GM10248 (cell line): ENCODE measurements around the gene CEP104.
A peak's percentile ranks its signal among the peaks of the same experiment; 100 is the strongest.

Source experiments
- CTCF ChIA-PET: fragments of 300-600 bp; sonication (Branson Sonifier 250); formaldehyde crosslinking; extraction: SDS; loops from one replicate; lab custom pipeline; 2021; ENCODE audit warnings: antibody characterized with exemption; lab: Yijun Ruan, JAX
- POLR2A ChIA-PET: fragments of 350-650 bp; sonication (Branson Sonifier 250); formaldehyde crosslinking; extraction: SDS; loops from one replicate; lab custom pipeline; 2020; ENCODE audit warnings: antibody characterized with exemption; lab: Yijun Ruan, JAX
- DNase-seq: peaks from one replicate; pipeline ENCODE4 v3.0.0; 2012; ENCODE audit errors: extremely low spot score
- TF ChIP-seq, protein P1 (sequence below): IDR thresholded peaks from 2 replicates; pipeline ENCODE4 v1.5.1; 2012; ENCODE audit warnings: mild to moderate bottlenecking, low read depth; ENCODE audit errors: extremely low read depth, missing control alignments, control extremely low read depth

CEP104 gene

DNA sequence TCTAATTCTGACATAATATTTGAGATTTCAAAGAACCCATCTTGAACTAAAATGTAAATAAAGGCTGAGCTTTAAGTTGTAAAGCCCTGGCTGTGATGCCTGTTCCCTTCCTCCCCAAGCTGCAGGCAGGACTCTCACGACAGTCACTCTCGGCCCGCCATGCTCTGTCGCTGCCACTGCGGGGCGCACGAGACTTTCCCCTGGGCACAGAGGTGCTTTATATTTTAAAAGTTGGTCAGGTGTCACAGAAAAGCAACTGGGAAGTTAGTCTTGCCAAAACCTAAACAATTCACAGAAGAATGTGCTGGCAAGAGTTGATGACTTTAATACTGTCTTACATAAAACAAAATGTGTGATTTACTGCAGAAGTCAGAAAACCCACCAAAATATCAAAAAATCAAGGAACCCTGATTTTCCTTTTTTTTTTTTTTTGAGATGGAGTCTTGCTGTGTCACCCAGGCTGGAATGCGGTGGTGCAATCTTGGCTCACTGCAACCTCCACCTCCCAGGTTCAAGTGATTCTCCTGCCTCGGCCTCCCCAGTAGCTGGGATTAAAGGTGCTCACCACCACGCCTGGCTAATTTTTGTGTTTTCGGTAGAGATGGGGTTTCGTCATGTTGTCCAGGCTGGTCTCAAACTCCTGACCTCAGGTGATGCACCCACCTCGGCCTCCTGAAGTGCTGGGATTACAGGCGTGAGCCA is 71.4 kb downstream of the CEP104 start:
- no peak for DNase-seq
- CTCF ChIA-PET = interaction anchor here (0.9 to 2.3 kb wide), 6 partner anchors 8 to 25 kb away, joined by 3 to 13 read pairs (median 4); partner anchors contain the start of gene LRRC47
- TF ChIP-seq, protein P1, sequence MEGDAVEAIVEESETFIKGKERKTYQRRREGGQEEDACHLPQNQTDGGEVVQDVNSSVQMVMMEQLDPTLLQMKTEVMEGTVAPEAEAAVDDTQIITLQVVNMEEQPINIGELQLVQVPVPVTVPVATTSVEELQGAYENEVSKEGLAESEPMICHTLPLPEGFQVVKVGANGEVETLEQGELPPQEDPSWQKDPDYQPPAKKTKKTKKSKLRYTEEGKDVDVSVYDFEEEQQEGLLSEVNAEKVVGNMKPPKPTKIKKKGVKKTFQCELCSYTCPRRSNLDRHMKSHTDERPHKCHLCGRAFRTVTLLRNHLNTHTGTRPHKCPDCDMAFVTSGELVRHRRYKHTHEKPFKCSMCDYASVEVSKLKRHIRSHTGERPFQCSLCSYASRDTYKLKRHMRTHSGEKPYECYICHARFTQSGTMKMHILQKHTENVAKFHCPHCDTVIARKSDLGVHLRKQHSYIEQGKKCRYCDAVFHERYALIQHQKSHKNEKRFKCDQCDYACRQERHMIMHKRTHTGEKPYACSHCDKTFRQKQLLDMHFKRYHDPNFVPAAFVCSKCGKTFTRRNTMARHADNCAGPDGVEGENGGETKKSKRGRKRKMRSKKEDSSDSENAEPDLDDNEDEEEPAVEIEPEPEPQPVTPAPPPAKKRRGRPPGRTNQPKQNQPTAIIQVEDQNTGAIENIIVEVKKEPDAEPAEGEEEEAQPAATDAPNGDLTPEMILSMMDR = peak; percentile 32
- POLR2A ChIA-PET = no interaction called here

DNA sequence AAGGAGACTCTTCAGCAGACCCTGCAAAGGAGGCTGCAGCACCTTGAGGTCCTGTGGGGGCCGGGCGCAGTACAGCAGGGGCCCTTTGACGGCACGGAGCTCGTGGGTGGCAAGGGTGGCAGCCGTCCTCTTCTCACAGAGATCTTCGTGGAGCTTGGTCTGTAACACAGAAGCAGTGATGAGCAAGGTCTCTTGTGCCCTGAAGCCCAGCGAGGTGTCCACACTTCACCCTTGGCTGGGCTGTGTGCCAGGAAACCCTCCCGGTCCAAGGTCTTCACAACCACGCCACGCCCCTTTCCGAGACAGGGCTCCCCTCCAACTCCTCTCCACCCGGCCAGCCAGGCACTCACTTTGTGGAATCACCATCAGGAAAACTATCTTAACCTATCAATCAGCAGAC is 72.0 kb downstream of the CEP104 start:
- TF ChIP-seq, protein P1 = no peak
- ChIA-PET CTCF (interaction anchor here (0.9 to 2.3 kb wide), 6 partner anchors 9 to 25 kb away, joined by 3 to 13 read pairs (median 4); partner anchors contain the start of gene LRRC47), POLR2A (no interaction called here)

DNA sequence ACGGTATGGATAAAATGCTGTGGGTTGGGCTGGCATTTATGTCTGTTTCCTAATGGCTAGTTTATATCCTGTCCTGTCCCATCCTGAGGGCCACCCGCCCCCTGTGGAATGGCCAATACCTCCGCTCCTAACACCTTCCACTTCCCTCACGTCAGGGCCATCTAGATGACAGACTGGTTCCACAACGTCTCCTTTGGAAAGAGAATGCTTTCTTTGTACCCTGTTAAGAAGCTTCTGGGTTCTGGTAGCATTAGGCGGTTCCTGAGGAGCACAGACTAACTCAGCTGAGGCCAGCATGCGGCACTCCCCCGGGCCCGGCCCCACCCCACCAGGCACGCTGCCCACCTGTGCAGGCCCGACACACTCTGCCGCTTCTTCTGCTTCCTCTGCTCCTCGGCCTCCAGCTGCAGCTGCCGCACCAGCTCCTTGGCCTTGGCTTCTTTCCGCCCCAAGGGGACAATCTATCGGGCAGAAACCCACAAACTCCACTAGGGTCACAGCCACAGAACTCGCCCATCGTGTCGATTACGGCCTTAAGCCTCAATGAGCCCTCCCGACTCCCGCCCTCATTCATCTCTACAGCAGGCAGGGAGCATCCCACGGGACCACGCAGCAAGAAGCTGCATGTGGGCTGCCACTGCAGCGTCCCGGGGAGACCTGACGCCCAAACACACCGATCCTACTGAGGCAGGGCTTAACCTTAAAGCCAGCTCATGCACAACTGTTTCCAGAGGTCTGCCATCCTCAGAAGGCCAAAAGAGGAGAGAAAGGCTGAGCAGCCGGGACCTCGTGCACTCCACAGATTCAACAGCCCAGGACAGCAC is 73.1 kb downstream of the CEP104 start:
- TF ChIP-seq, protein P1 = no peak
- ChIA-PET POLR2A (no interaction called here), CTCF (interaction anchor here (1.3 to 2.3 kb wide), 4 partner anchors 8 to 23 kb away, joined by 3 to 13 read pairs (median 6); no protein-coding TSS in a partner anchor)
- no peak for DNase-seq

More for the DNA sequence above, 72.0 kb downstream of the CEP104 start:
- no peak for DNase-seq

DNA sequence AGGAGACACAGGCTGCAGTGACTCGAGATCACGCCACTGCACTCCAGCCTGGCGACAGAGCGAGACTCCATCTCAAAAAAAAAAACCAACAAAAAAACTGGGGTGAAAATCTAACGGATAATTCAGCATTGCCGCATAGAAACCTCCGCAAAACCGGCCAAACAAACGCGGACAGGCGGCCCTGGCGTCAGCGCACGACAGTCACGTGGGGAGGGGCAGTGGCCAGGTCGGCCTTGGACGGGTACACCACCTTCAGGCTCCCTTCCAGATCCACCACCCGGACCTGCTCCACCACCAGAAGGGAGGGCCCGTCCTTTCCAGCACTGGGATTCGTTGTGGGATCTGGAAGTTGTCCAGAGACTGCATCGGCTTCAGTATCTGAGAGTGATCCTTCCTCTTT is 76.1 kb downstream of the CEP104 start:
- no peak for DNase-seq
- ChIA-PET POLR2A (no interaction called here), CTCF (no interaction called here)
- TF ChIP-seq, protein P1 = no peak

DNA sequence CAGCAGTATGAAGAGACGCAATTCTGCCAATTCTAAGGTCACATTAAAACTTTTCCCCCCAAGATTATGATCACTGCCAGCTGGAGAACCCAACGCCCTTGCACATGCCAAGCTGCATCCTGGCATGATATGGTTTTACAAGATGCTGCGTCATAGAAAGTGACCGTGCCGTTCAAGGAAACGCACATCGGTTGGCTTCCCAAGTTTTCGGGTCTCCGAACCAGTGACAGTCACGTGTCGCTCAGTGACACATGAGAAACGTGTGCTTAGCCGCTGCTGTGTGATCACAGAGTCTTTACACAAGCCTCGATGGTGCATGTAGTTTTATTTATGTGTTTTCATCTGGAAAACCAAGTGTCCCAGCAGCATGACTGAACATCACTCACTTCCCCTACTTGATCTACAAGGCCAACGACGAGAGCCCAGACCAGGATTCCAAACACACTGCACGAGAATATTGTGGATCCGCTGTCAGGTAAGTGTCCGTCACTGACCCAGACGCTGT is 77.0 kb downstream of the CEP104 start:
- no peak for DNase-seq
- TF ChIP-seq, protein P1 = no peak
- ChIA-PET CTCF (no interaction called here), POLR2A (no interaction called here)

DNA sequence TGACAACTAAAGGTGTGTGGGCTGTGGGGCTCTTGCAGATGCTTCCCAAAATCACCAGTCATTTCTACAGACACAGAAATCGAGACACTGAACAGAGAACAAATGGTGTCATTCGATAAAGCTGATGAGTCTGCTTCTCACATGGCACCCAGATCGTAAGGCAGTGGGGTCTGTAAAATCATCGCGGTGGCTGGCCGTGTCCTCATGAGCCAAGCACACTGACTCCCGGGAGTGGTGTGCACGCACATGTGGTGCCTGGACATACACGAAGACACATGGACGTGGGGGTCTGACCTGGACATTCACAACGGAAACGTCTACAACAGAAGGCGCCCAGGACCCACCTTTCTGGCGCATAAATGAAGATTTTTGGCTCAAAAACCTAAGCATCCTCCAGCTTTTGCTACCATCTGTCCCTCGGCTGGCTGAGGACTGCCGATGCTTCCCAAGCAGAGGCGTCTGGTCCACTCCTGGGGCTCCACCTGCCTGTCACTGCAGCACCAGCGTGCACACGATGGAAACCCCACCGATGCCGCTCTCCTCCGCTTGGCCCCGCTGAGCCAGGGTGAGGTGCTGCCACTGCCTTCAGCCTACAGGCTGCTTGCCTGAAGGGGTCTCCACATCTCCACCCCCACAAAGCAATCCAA is 77.6 kb downstream of the CEP104 start:
- no peak for DNase-seq
- ChIA-PET POLR2A (no interaction called here), CTCF (interaction anchor here (0.8 to 1.3 kb wide), 2 partner anchors 25 to 127 kb away, joined by 3 to 4 read pairs; no protein-coding TSS in a partner anchor)
- TF ChIP-seq, protein P1 = no peak
